Esophagus squamous epithelium (tissue), 4 donors: Measurements from ENCODE around the gene RELN.

Experiments
- POLR2A ChIP-seq, 4 donors: fragments of 450-650 bp; IDR thresholded peaks; one replicate each; pipeline ENCODE4 v1.6.1; 2017; ENCODE audit warnings: antibody characterized with exemption in 4 of 4, mild to moderate bottlenecking in 4 of 4, moderate library complexity in 3 of 4
- TF ChIP-seq, protein P1 (sequence below), 6 experiments: fragments of 450-650 bp in 4 of 6; fragments of 200-600 bp in 2 of 6; sonication (generic) in 2 of 6; IDR thresholded peaks; one replicate each; pipeline ENCODE4 v1.5.1; 2016 to 2019; ENCODE audit warnings: antibody characterized with exemption in 6 of 6, mild to moderate bottlenecking in 4 of 6, moderate library complexity in 4 of 6

DNA sequence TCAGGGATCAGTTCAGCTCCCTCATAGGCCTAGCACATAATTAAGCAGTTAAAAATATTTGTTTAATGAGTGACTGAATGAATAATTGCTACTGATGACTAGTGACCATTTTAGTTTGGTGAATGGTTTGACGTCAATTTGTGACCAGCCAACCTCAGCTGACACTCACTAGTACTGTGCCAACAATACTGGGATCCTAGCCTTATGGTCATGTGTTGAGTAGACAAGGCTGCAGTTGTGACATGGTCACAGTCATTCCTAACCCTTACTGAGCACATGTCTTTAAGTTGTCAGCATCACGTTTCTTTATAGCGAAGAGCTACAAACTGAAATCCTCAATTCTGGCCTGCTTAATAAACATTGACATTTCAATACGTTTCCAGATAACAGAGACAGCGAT, 456.5 kb downstream of the RELN start:
- TF ChIP-seq, protein P1, sequence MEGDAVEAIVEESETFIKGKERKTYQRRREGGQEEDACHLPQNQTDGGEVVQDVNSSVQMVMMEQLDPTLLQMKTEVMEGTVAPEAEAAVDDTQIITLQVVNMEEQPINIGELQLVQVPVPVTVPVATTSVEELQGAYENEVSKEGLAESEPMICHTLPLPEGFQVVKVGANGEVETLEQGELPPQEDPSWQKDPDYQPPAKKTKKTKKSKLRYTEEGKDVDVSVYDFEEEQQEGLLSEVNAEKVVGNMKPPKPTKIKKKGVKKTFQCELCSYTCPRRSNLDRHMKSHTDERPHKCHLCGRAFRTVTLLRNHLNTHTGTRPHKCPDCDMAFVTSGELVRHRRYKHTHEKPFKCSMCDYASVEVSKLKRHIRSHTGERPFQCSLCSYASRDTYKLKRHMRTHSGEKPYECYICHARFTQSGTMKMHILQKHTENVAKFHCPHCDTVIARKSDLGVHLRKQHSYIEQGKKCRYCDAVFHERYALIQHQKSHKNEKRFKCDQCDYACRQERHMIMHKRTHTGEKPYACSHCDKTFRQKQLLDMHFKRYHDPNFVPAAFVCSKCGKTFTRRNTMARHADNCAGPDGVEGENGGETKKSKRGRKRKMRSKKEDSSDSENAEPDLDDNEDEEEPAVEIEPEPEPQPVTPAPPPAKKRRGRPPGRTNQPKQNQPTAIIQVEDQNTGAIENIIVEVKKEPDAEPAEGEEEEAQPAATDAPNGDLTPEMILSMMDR (IDR thresholded peaks at IDR 0.05), result no peak
- TF ChIP-seq POLR2A (IDR thresholded peaks at IDR 0.05), result no peak
